Ovary (tissue), 9 donors: ENCODE measurements around the gene TMEM213. TPM values are rescaled to one million over a fixed set of nuclear protein-coding genes. Genes with fewer than 3 reads are reported as not detected.

Experiments used
- DNase-seq, 5 donors: peaks; one replicate each; pipeline ENCODE4 v3.0.0-alpha.2; 2019 to 2020
- H3K27ac ChIP-seq, 2 donors: fragments of 200-600 bp; one replicate each; pipeline versions ENCODE4 v1.5.1 to v1.8.0; 2019 to 2022
- H3K27me3 ChIP-seq: fragments of 200-600 bp; one replicate; pipeline ENCODE4 v1.8.0; 2022
- H3K36me3 ChIP-seq: fragments of 200-600 bp; sonication (generic); one replicate; pipeline ENCODE4 v1.5.1; 2019
- H3K4me1 ChIP-seq: one replicate; pipeline ENCODE4 v1.8.1; 2013; ENCODE audit warnings: mild to moderate bottlenecking, moderate library complexity; ENCODE audit not compliant: insufficient read depth
- H3K4me3 ChIP-seq: fragments of 200-600 bp; sonication (generic); one replicate; pipeline ENCODE4 v1.5.1; 2017
- H3K9me3 ChIP-seq, 2 donors: fragments of 200-600 bp in 1 of 2; sonication (generic) in 1 of 2; one replicate each; pipeline versions ENCODE4 v1.5.1 to v1.8.1; 2013 to 2019; ENCODE audit warnings: mild to moderate bottlenecking in 1 of 2, moderate library complexity in 1 of 2
- EP300 ChIP-seq: sonication (generic); formaldehyde crosslinking; IDR thresholded peaks from one replicate; pipeline ENCODE4 v1.6.1; 2017; ENCODE audit warnings: antibody characterized with exemption
- POLR2A ChIP-seq: fragments of 450-650 bp; IDR thresholded peaks from one replicate; pipeline ENCODE4 v1.6.1; 2017; ENCODE audit warnings: antibody characterized with exemption, mild to moderate bottlenecking, moderate library complexity
- WGBS, 3 donors: extraction: QIAGEN DNeasy Blood & Tissue Kit in 1 of 3; methylation state at CpG; one replicate each; pipeline versions ENCODE4 v1.1.5 to v1.1.7; 2013 to 2017; 5-methylcytosine and 5-hydroxymethylcytosine counted together
- intact Hi-C, 4 donors: fragments of 100-400 bp; cut with DNase I; formaldehyde crosslinking; loops; one replicate each; pipeline versions ENCODE4 v1.11.0 to v1.15.1; 2022 to 2023
- polyA plus RNA-seq, 2 donors: library from polyadenylated mRNA; stranded (reverse); fragments of 200-250 nt in 1 of 2; fragments of 350-450 nt in 1 of 2; fragmentation: Illumina TruSeq in 1 of 2; extraction: RNeasy Lipid Tissue Mini Kit (QIAGEN cat#74804) in 1 of 2; gene quantifications; one replicate each; pipeline ENCODE4 v1.2.3, GENCODE V29; 2013 to 2014
- total RNA-seq, 7 donors: library from RNA; depleted of rRNA in 2 of 7; stranded (reverse); fragments of >200 nt in 2 of 7; fragmentation: NEBNext Ultra II Directional in 3 of 7; extraction: Animal tissue kit (Norgen Biotek cat#: 25700) in 3 of 7; gene quantifications; one replicate each; pipeline versions ENCODE4 v1.1.0 to v1.2.4, GENCODE V29; 2016 to 2023
- TF ChIP-seq, protein P1 (sequence below), 3 donors: fragments of 450-650 bp in 2 of 3; fragments of 200-600 bp in 1 of 3; IDR thresholded peaks; one replicate each; pipeline versions ENCODE4 v1.5.1 to v1.8.0; 2016 to 2022; ENCODE audit warnings: antibody characterized with exemption in 3 of 3, mild to moderate bottlenecking in 1 of 3
- donor health status: DM: no; HTN: no; CAD: no; lungs with moderate emphysema.
- donor health status: DM: no; HTN: no; CAD: no.
- donor health status: Bipolar disorder and iron deficiency.
- donor health status: DM: yes; HTN: yes; CAD: no.
- donor health status: DM: no; HTN: no; CAD: no.
- donor health status: DM: yes; HTN: yes; CAD: no.

The TMEM213 gene
- total and polyA plus RNA-seq, 9 donors, result not detected

DNA sequence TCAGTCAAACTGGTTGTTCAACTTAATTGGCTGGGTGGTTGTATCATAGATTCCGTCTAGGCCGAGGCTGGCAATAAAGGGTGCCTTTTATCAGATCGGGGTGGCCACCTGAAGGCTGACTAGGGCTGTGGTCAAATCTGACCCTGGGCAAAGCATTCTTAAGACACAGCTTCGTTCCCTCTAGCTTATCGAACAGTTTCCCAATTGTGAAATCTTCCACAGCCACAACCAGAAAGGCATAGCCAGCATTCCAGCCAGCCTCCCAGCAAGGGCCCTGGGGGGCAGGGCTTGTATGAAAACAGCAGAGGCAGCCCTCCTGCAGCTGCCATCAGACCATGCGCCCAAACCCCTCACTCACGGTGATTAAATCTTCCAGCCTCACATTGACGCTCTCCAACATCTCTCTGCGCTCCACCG is 42.5 kb upstream of the TMEM213 start:
- TF ChIP-seq, protein P1, sequence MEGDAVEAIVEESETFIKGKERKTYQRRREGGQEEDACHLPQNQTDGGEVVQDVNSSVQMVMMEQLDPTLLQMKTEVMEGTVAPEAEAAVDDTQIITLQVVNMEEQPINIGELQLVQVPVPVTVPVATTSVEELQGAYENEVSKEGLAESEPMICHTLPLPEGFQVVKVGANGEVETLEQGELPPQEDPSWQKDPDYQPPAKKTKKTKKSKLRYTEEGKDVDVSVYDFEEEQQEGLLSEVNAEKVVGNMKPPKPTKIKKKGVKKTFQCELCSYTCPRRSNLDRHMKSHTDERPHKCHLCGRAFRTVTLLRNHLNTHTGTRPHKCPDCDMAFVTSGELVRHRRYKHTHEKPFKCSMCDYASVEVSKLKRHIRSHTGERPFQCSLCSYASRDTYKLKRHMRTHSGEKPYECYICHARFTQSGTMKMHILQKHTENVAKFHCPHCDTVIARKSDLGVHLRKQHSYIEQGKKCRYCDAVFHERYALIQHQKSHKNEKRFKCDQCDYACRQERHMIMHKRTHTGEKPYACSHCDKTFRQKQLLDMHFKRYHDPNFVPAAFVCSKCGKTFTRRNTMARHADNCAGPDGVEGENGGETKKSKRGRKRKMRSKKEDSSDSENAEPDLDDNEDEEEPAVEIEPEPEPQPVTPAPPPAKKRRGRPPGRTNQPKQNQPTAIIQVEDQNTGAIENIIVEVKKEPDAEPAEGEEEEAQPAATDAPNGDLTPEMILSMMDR (IDR thresholded peaks at IDR 0.05), result no peak
- TF ChIP-seq EP300 (no peak), POLR2A (no peak)
- Histone ChIP-seq H3K27ac (no peak overlapping the region), H3K9me3 (no peaks in the 10 kb centered on the region), H3K27me3 (no peaks in the 10 kb centered on the region), H3K4me3 (no peak overlapping the region), H3K36me3 (no peaks in the 10 kb centered on the region), H3K4me1 (no peaks in the 10 kb centered on the region)
- WGBS, 3 donors, result 80 to 88% (median 85%) methylated on average over 9 to 10 of the region's 10 CpGs
- intact Hi-C loops, result no loop called here
- no peak for DNase-seq

- no peak overlapping the region for H3K4me3 ChIP-seq
- no peak overlapping the region for H3K27ac ChIP-seq
- no peaks in the 10 kb centered on the region for H3K9me3 ChIP-seq
- TF ChIP-seq POLR2A, result no peak
- TF ChIP-seq EP300, result no peak
- TF ChIP-seq, protein P1 (IDR thresholded peaks at IDR 0.05), result no peak
- no peaks in the 10 kb centered on the region for H3K27me3 ChIP-seq
- WGBS, 3 donors, result 66 to 71% (median 70%) methylated on average over 4 of the region's 4 CpGs
- intact Hi-C loops, result no loop called here
- no peaks in the 10 kb centered on the region for H3K36me3 ChIP-seq
- no peaks in the 10 kb centered on the region for H3K4me1 ChIP-seq
- no peak for DNase-seq
These were observed 41.8 kb upstream of the TMEM213 start for GRCh38 chr7:138755842-138756590.

- Histone ChIP-seq H3K9me3 (no peaks in the 10 kb centered on the region), H3K4me3 (no peak overlapping the region), H3K36me3 (no peaks in the 10 kb centered on the region), H3K4me1 (no peaks in the 10 kb centered on the region), H3K27me3 (no peaks in the 10 kb centered on the region), H3K27ac (no peak overlapping the region)
- TF ChIP-seq EP300 (no peak), POLR2A (no peak)
- TF ChIP-seq, protein P1 (IDR thresholded peaks at IDR 0.05), result no peak
- WGBS, 3 donors, result 38 to 50% (median 41%) methylated on average over 4 of the region's 4 CpGs
- DNase-seq, result no peak
- intact Hi-C loops, result no loop called here
These were observed 41.1 kb upstream of the TMEM213 start for GRCh38 chr7:138756591-138757242.

- DNase-seq, result no peak
- H3K4me1 ChIP-seq, result no peaks in the 10 kb centered on the region
- TF ChIP-seq, protein P1 (IDR thresholded peaks at IDR 0.05), result no peak
- no peak for TF ChIP-seq POLR2A
- TF ChIP-seq EP300, result no peak
- 2 to 45% (median 36%) methylated on average over 2 of the region's 2 CpGs for WGBS, 3 donors
- H3K9me3 ChIP-seq, result no peaks in the 10 kb centered on the region
- no peaks in the 10 kb centered on the region for H3K27me3 ChIP-seq
- H3K4me3 ChIP-seq, result no peak overlapping the region
- no peak overlapping the region for H3K27ac ChIP-seq
- intact Hi-C loops, result no loop called here
- H3K36me3 ChIP-seq, result no peaks in the 10 kb centered on the region
These were observed 29.6 kb upstream of the TMEM213 start for GRCh38 chr7:138768241-138768640.
